HG02798 (cell line): ENCODE data around the gene SRSF3.

Experiments
- ATAC-seq: cut with Tn5 transposase; IDR thresholded peaks from one replicate; pipeline ENCODE4 v1.9.1; 2021; ENCODE audit warnings: mild to moderate bottlenecking; ENCODE audit not compliant: unreplicated experiment, poor library complexity

The SRSF3 gene

GRCh38 chr6:36594029-36594815 is at the start of gene SRSF3:
SRSF3 (plus strand) TSS chr6:36594362; CDS start chr6:36596763, 2,401 bp downstream.
- ATAC-seq = peak; percentile 90

GRCh38 chr6:36545767-36546307 is 48.3 kb upstream of the SRSF3 start:
- no peak for ATAC-seq

- ATAC-seq = no peak
These were observed 47.7 kb upstream of the SRSF3 start for GRCh38 chr6:36546308-36546919.

GRCh38 chr6:36546920-36547645 is 47.1 kb upstream of the SRSF3 start, which contains the start of gene STK38:
STK38 (minus strand) TSS chr6:36547479; CDS start chr6:36540202, 7,277 bp downstream.
- ATAC-seq = peak; percentile 84

GRCh38 chr6:36547646-36548400 is 46.3 kb upstream of the SRSF3 start:
- ATAC-seq = no peak

- ATAC-seq = no peak
These were observed 45.8 kb upstream of the SRSF3 start for GRCh38 chr6:36548401-36548743.

- no peak for ATAC-seq
These were observed 43.6 kb upstream of the SRSF3 start for GRCh38 chr6:36550473-36551000.

- no peak for ATAC-seq
These were observed 38.4 kb upstream of the SRSF3 start for GRCh38 chr6:36555750-36556252.

- no peak for ATAC-seq
These were observed 37.9 kb upstream of the SRSF3 start for GRCh38 chr6:36556281-36556680.

GRCh38 chr6:36559011-36559793 is 35.0 kb upstream of the SRSF3 start:
- no peak for ATAC-seq

GRCh38 chr6:36560822-36561221 is 33.3 kb upstream of the SRSF3 start:
- ATAC-seq = no peak

GRCh38 chr6:36563237-36563927 is 30.8 kb upstream of the SRSF3 start:
- no peak for ATAC-seq

- no peak for ATAC-seq
These were observed 30.3 kb upstream of the SRSF3 start for GRCh38 chr6:36563928-36564284.

GRCh38 chr6:36566418-36566905 is 27.7 kb upstream of the SRSF3 start:
- no peak for ATAC-seq

GRCh38 chr6:36570264-36570663 is 23.9 kb upstream of the SRSF3 start:
- ATAC-seq = no peak

GRCh38 chr6:36571122-36572043 is 22.8 kb upstream of the SRSF3 start:
- ATAC-seq = no peak
